Renal cortex interstitium (tissue), 15 donors: ENCODE data around the gene APP. TPM values are rescaled to one million over a fixed set of nuclear protein-coding genes. Genes with fewer than 3 reads are reported as not detected.
A peak's percentile ranks its signal among the peaks of the same experiment; 100 is the strongest.

Source experiments
- DNase-seq, 11 donors: peaks; one replicate each; pipeline ENCODE4 v3.0.0-alpha.2; 2013; ENCODE audit warnings: low read depth in 9 of 11, low spot score in 4 of 11; ENCODE audit errors: extremely low read depth in 1 of 11
- long read RNA-seq, 16 experiments: transcript quantifications; one replicate each; lab custom pipeline, GENCODE V29; 2026
- polyA plus RNA-seq, 3 donors: library from polyadenylated mRNA; unstranded; fragments of 120-200 nt; gene quantifications; one replicate each; pipeline ENCODE4 v1.2.1, GENCODE V29; 2013; ENCODE audit not compliant: insufficient read length in 3 of 3

APP gene
- polyA plus RNA-seq = 100 to 1,000 TPM; 826 to 910 (median 861) TPM
- long read RNA-seq, donor 1, transcript APP-201 (18 exons, 3,467 nt) = major isoform, 42 of 146 reads
- long read RNA-seq, donor 1, transcript APP-204 (17 exons, 3,543 nt) = minor isoform, 39 of 146 reads
- long read RNA-seq, donor 1, transcript APP-213 (3 exons, 816 nt) = minor isoform, 5 of 146 reads
- long read RNA-seq, donor 1, partial matches to known transcripts = 54 of 146 reads
- long read RNA-seq, donor 1, other reads (novel, unspliced or antisense) = 0 of 146 reads
- long read RNA-seq, donor 2, transcript APP-204 (17 exons, 3,543 nt) = major isoform, 29 of 149 reads
- long read RNA-seq, donor 2, transcript APP-213 (3 exons, 816 nt) = minor isoform, 6 of 149 reads
- long read RNA-seq, donor 2, transcript APP-201 (18 exons, 3,467 nt) = major isoform, 29 of 149 reads
- long read RNA-seq, donor 2, partial matches to known transcripts = 80 of 149 reads
- long read RNA-seq, donor 2, other reads (novel, unspliced or antisense) = 0 of 149 reads
- long read RNA-seq, donor 3, transcript APP-202 (16 exons, 3,355 nt) = minor isoform, 6 of 377 reads
- long read RNA-seq, donor 3, transcript APP-213 (3 exons, 816 nt) = minor isoform, 7 of 377 reads
- long read RNA-seq, donor 3, transcript APP-204 (17 exons, 3,543 nt) = minor isoform, 87 of 377 reads
- long read RNA-seq, donor 3, transcript APP-201 (18 exons, 3,467 nt) = major isoform, 105 of 377 reads
- long read RNA-seq, donor 3, partial matches to known transcripts = 162 of 377 reads
- long read RNA-seq, donor 3, other reads (novel, unspliced or antisense) = 10 of 377 reads
- long read RNA-seq, donor 4, transcript APP-204 (17 exons, 3,543 nt) = major isoform, 54 of 158 reads
- long read RNA-seq, donor 4, transcript APP-202 (16 exons, 3,355 nt) = minor isoform, 11 of 158 reads
- long read RNA-seq, donor 4, transcript APP-201 (18 exons, 3,467 nt) = minor isoform, 53 of 158 reads
- long read RNA-seq, donor 4, partial matches to known transcripts = 38 of 158 reads
- long read RNA-seq, donor 4, other reads (novel, unspliced or antisense) = 0 of 158 reads
- long read RNA-seq, donor 5, transcript APP-213 (3 exons, 816 nt) = minor isoform, 10 of 388 reads
- long read RNA-seq, donor 5, transcript APP-202 (16 exons, 3,355 nt) = minor isoform, 8 of 388 reads
- long read RNA-seq, donor 5, transcript APP-201 (18 exons, 3,467 nt) = minor isoform, 76 of 388 reads
- long read RNA-seq, donor 5, transcript APP-204 (17 exons, 3,543 nt) = major isoform, 103 of 388 reads
- long read RNA-seq, donor 5, partial matches to known transcripts = 183 of 388 reads
- long read RNA-seq, donor 5, other reads (novel, unspliced or antisense) = 5 of 388 reads
- long read RNA-seq, donor 6, transcript APP-204 (17 exons, 3,543 nt) = major isoform, 66 of 233 reads
- long read RNA-seq, donor 6, transcript APP-201 (18 exons, 3,467 nt) = minor isoform, 48 of 233 reads
- long read RNA-seq, donor 6, transcript APP-213 (3 exons, 816 nt) = minor isoform, 8 of 233 reads
- long read RNA-seq, donor 6, partial matches to known transcripts = 101 of 233 reads
- long read RNA-seq, donor 6, other reads (novel, unspliced or antisense) = 5 of 233 reads
- long read RNA-seq, donor 7, transcript APP-202 (16 exons, 3,355 nt) = minor isoform, 5 of 223 reads
- long read RNA-seq, donor 7, transcript APP-201 (18 exons, 3,467 nt) = major isoform, 58 of 223 reads
- long read RNA-seq, donor 7, transcript APP-213 (3 exons, 816 nt) = minor isoform, 6 of 223 reads
- long read RNA-seq, donor 7, transcript APP-204 (17 exons, 3,543 nt) = minor isoform, 55 of 223 reads
- long read RNA-seq, donor 7, partial matches to known transcripts = 96 of 223 reads
- long read RNA-seq, donor 7, other reads (novel, unspliced or antisense) = 0 of 223 reads
- long read RNA-seq, donor 8, transcript APP-202 (16 exons, 3,355 nt) = minor isoform, 11 of 393 reads
- long read RNA-seq, donor 8, transcript APP-201 (18 exons, 3,467 nt) = minor isoform, 85 of 393 reads
- long read RNA-seq, donor 8, transcript APP-204 (17 exons, 3,543 nt) = major isoform, 135 of 393 reads
- long read RNA-seq, donor 8, partial matches to known transcripts = 148 of 393 reads
- long read RNA-seq, donor 8, other reads (novel, unspliced or antisense) = 10 of 393 reads
- long read RNA-seq, donor 9, transcript APP-213 (3 exons, 816 nt) = minor isoform, 5 of 228 reads
- long read RNA-seq, donor 9, transcript APP-201 (18 exons, 3,467 nt) = minor isoform, 56 of 228 reads
- long read RNA-seq, donor 9, transcript APP-202 (16 exons, 3,355 nt) = minor isoform, 6 of 228 reads
- long read RNA-seq, donor 9, transcript APP-204 (17 exons, 3,543 nt) = major isoform, 66 of 228 reads
- long read RNA-seq, donor 9, partial matches to known transcripts = 95 of 228 reads
- long read RNA-seq, donor 9, other reads (novel, unspliced or antisense) = 0 of 228 reads
- long read RNA-seq, donor 10, transcript APP-213 (3 exons, 816 nt) = minor isoform, 5 of 211 reads
- long read RNA-seq, donor 10, transcript APP-204 (17 exons, 3,543 nt) = major isoform, 52 of 211 reads
- long read RNA-seq, donor 10, transcript APP-201 (18 exons, 3,467 nt) = minor isoform, 38 of 211 reads
- long read RNA-seq, donor 10, transcript APP-202 (16 exons, 3,355 nt) = minor isoform, 8 of 211 reads
- long read RNA-seq, donor 10, partial matches to known transcripts = 107 of 211 reads
- long read RNA-seq, donor 10, other reads (novel, unspliced or antisense) = 0 of 211 reads
- long read RNA-seq, donor 11, transcript APP-204 (17 exons, 3,543 nt) = major isoform, 49 of 116 reads
- long read RNA-seq, donor 11, transcript APP-202 (16 exons, 3,355 nt) = minor isoform, 6 of 116 reads
- long read RNA-seq, donor 11, transcript APP-201 (18 exons, 3,467 nt) = minor isoform, 43 of 116 reads
- long read RNA-seq, donor 11, partial matches to known transcripts = 15 of 116 reads
- long read RNA-seq, donor 11, other reads (novel, unspliced or antisense) = 0 of 116 reads
- long read RNA-seq, donor 12, transcript APP-204 (17 exons, 3,543 nt) = major isoform, 30 of 72 reads
- long read RNA-seq, donor 12, transcript APP-201 (18 exons, 3,467 nt) = minor isoform, 20 of 72 reads
- long read RNA-seq, donor 12, partial matches to known transcripts = 19 of 72 reads
- long read RNA-seq, donor 12, other reads (novel, unspliced or antisense) = 0 of 72 reads
- long read RNA-seq, donor 13, transcript APP-201 (18 exons, 3,467 nt) = minor isoform, 86 of 472 reads
- long read RNA-seq, donor 13, transcript APP-204 (17 exons, 3,543 nt) = major isoform, 108 of 472 reads
- long read RNA-seq, donor 13, transcript APP-202 (16 exons, 3,355 nt) = minor isoform, 13 of 472 reads
- long read RNA-seq, donor 13, transcript APP-213 (3 exons, 816 nt) = minor isoform, 5 of 472 reads
- long read RNA-seq, donor 13, partial matches to known transcripts = 245 of 472 reads
- long read RNA-seq, donor 13, other reads (novel, unspliced or antisense) = 13 of 472 reads
- long read RNA-seq, donor 14, transcript APP-201 (18 exons, 3,467 nt) = minor isoform, 44 of 117 reads
- long read RNA-seq, donor 14, transcript APP-204 (17 exons, 3,543 nt) = major isoform, 45 of 117 reads
- long read RNA-seq, donor 14, transcript APP-213 (3 exons, 816 nt) = minor isoform, 9 of 117 reads
- long read RNA-seq, donor 14, partial matches to known transcripts = 17 of 117 reads
- long read RNA-seq, donor 14, other reads (novel, unspliced or antisense) = 0 of 117 reads
- long read RNA-seq, donor 15, transcript APP-201 (18 exons, 3,467 nt) = minor isoform, 20 of 86 reads
- long read RNA-seq, donor 15, transcript APP-204 (17 exons, 3,543 nt) = major isoform, 29 of 86 reads
- long read RNA-seq, donor 15, partial matches to known transcripts = 34 of 86 reads
- long read RNA-seq, donor 15, other reads (novel, unspliced or antisense) = 0 of 86 reads
- long read RNA-seq, donor 16, transcript APP-201 (18 exons, 3,467 nt) = minor isoform, 102 of 541 reads
- long read RNA-seq, donor 16, transcript APP-213 (3 exons, 816 nt) = minor isoform, 9 of 541 reads
- long read RNA-seq, donor 16, transcript APP-202 (16 exons, 3,355 nt) = minor isoform, 23 of 541 reads
- long read RNA-seq, donor 16, transcript APP-204 (17 exons, 3,543 nt) = major isoform, 164 of 541 reads
- long read RNA-seq, donor 16, partial matches to known transcripts = 226 of 541 reads
- long read RNA-seq, donor 16, other reads (novel, unspliced or antisense) = 14 of 541 reads

DNA sequence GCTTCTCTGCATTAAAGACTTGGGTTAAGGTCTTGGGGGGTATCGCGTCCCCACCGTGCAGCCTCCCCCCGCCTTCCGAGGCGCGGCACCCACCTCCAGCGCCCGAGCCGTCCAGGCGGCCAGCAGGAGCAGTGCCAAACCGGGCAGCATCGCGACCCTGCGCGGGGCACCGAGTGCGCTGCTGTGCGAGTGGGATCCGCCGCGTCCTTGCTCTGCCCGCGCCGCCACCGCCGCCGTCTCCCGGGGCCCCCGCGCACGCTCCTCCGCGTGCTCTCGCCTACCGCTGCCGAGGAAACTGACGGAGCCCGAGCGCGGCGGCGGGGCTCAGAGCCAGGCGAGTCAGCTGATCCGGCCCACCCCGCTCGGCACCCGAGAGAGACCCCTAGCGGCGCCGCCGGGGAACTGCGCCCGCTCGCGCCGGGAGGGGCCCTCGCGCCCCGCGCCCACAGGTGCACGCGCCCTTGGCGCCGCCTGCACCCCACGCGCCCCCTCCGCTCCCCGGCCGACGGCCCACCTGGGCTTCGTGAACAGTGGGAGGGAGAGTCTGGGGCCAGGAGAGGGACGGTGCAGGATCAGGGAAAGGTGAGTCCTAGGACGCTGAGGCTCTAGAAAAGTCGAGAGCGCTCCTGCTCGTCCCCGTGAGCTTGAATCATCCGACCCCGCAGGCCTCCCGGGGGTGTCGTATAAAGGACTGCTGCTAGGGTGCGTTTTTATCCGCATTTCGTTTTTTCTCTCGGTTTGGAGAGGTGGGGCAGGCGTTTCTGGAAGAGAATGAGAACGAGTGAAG is at the start of gene APP:
TSS of gene APP (minus strand) at position 300 of the 787 bp plus-strand sequence. CDS start at position 150, 150 bp downstream.
- peak in 9 of 11 donors; percentile 58 to 84 (median 79) for DNase-seq

DNA sequence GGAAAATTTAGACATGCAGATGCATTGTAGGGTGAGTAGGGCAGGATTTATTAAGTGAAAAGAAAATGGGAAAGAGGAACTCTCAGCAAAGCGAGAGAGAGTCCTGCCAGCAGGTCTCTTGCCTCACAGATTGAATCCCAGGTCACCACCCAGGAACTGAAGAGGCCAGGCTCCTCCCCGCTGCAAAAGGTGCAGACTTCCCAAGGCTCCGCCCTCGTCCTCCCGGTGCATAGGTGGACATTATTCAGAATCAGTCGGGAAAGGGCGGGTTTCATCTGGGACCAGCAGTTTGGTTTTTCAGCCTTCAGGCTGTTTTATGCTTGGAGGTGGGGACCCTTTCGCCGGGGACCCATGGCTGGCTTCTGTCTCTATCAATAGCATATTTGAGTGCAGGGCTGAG is 41.6 kb upstream of the APP start:
- DNase-seq = no peak

DNA sequence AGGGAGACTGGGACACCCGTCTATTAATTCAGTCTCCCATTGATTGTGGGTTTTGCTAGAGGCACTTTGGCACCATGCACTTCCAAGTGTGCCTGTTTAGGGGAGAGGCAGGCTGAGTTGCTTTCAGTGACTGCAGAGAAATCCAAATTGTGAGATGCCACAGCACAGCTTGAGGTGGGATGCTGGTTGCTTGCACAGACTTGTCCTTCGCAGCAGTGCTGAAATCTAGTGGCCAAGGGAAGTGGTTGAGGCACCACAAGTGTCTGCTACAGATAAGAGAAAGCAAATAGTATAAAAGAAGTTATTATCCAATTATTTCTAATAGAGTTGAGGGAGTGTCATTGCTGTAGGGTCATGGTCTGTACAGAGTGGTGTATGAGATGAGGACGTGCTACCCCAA is 40.0 kb upstream of the APP start:
- no peak for DNase-seq

DNA sequence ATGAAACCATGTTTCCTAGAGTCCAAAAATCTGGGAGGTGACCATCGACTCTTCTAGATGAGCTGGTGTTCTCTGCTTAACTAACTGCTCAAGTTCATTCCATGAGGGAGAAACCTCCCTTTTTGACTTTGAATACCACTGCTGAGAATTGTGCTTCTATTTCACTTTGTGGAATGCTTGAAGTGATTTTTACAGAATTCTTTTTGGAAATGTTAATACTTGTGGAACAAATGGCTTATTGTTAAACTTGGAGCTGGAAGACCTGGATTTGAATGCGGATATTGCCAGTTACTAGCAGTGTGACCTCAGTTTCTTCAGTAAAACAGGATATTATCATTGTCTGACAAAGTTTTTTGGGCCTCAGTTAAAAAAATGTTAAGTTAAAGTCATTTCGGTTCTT is 36.5 kb upstream of the APP start:
- DNase-seq = no peak

DNA sequence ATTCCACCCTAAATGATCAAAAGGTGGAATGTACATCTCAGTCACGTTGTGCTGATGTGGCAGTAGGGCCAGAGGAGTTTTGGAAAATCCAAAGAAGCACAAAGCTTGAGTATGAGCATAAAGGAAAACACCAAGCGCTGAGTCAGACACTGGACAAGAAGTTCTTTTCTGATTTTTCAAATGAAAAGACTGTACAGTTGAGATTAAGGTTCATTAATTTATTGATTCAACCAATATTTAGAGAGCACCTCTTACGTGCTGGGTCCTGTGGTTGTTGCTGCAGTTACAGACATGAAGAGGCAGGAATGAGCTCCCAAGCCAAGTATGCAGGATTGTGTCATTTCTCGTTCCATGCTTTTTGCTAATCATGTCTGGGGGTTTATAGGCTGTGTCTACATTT is 28.9 kb upstream of the APP start:
- no peak for DNase-seq

DNA sequence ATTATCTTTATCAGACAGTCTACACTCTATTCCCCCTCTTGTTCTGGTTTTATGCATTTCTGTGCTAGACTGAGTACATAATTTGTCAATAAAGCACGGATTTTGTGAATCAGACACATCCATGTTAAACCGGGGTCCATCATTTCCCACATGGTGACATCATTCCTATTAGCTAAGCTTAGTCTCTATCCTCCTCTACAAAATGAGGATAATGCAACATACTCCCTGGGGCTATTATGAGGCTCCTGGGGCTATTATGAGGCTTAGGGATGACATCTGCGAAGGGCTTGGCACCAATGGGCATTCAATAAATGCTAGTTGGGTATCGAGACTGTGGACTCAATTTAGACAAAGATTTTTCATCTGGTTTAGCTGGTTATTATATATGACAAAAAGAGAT is 25.1 kb upstream of the APP start:
- DNase-seq = no peak

DNA sequence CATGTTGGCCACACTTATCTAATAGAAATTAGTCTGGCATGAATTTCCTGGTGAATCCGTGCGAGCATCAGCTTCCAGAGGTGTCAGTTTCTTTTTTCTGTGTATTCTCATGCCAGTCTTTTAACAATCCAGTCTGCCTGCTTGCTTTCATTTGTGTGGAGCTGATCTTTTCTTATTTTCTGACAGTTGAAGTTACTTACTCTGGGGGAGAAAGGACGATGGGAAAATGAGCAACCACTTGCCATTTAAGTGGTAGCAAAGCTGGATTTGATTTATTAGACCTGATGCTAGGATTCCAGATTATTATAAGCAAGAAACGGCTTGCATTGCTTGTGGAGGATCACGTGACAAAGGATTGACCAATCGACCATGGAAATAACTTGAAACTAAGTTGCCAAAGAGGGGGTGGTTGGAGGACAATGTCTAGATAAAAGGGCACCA is 24.3 kb upstream of the APP start:
- DNase-seq = no peak

DNA sequence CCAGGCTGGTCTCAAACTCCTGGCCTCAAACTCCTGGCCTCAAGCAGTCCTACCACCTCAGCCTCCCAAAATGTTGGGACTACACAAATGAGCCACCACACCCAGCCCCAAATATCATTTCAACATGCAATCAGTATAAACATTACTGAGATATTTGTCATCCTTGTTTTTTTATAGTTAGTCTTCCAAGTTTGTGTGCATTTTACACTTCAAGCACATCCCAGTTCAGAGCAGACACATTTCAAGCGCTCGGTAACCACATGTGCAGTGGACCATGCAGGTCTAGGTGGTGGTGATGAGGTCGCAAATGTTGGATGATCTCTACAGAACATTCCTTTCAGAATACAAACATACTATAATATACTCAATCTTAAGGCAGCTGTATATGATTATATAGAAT is 23.8 kb upstream of the APP start:
- DNase-seq = no peak

DNA sequence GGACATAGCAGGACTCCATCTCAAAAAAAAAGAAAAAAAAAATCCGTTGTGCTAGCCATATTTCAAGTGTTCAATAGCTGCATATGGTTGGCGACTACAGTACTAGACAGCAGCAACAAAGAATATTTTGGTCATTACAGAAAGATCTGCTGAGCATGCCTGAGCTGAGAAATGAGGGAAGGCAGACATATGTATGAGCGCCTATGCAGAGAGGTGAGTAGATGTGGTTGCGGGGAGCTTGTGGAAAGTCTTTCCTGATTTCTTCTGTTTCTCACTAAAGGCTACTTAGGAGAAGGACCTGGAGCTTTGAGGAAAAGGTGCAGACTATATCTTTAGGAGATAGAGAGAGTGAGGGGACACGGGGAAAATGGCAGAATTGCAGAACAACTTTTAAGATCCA is 21.0 kb upstream of the APP start:
- no peak for DNase-seq

DNA sequence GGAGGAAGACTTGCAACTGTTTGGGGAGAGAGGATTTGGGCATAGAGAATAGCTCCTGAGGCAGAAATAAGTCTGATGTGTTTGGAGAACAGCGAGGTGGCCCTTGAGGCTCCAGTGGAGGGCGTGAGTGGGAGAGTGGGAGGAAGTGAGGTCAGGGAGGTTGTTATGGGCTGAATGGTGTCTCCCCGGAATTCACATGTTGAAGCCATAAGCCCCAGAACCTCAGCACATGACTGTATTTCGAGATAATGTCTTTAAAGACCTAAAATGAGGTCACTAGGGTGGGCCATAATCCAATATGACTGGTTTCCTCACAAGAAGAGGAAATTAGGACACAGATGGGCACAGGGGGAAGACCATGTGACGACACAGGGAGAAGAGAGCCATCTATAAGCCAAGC is 17.9 kb upstream of the APP start:
- DNase-seq = no peak

DNA sequence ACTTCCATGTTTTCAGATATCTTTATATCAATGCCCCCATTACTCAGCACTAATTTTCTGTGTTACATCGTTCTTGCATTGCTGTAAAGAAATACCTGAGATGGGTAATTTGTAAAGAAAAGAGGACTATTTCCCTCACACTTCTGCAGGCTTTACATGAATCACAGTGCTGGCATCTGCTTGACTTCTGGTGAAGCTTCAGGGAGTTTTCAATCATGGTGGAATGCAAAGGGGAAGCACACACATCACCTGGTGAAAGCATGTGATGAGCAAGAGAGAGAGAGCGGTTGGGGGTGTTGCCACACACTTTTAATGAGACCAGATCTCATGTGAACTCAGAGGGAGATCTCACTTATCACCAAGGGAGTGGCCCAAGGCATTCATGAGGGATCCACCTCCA is 14.9 kb upstream of the APP start:
- DNase-seq = no peak

DNA sequence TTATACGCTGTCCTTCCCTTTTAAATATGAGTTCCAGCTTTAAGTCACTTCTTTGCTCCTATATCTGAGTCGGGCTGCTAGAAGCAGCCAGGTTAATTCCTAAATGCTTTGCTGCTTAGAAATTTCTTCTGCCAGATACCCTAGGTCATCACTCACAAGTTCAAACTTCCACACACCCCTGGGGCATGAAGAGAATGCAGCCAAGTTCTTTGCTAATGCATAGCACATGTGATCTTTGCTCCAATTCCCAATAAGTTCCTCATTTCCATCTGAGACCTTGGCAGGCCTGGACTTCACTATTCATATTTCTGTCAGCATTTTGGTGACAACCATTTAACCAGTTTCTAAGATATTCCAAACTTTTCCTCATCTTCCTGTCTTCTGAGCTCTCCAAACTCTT is 14.5 kb upstream of the APP start:
- no peak for DNase-seq

DNA sequence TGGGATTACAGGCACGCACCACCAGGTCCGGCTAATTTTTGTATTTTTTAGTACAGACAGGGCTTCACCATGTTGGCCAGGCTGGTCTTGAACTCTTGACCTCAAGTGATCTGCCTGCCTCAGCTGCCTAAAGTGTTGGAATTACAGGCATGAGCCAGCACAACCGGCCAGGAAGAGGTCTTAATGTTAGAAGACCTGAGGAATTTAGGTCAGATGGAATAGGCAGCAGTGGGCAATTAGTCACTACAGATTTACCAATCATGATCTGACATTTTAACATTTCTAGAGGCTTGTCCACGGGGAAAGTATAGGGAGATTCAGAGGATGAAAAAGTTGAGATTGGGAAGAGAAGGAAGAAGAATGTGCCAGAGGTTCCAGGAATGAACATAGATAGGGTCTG is 8.9 kb upstream of the APP start:
- DNase-seq = no peak
